Astrocyte (in vitro differentiated cells and primary cell): ENCODE measurements around the gene FAM227B. TPM values are rescaled to one million over a fixed set of nuclear protein-coding genes. Genes with fewer than 3 reads are reported as not detected.
"Not testable (repeated sequence)": the region's sequence is repeated elsewhere in the genome, so short reads cannot be mapped to it uniquely, and the experiment has no call there.

Experiments
- DNase-seq: peaks from one replicate; pipeline ENCODE4 v3.0.0-alpha.2; 2010; ENCODE audit warnings: low read depth
- FAIRE-seq: peaks from 2 replicates; lab custom pipeline; 2011; peaks lifted over from hg19 to GRCh38; lab: Jason Lieb, UNC
- H2AFZ ChIP-seq: 2 replicates; pipeline ENCODE4 v1.6.0; 2012; ENCODE audit warnings: low read depth, low read length, inconsistent platforms
- H3K27ac ChIP-seq: 2 replicates; pipeline ENCODE4 v1.5.1; 2011; ENCODE audit warnings: low read depth, low read length, inconsistent platforms
- H3K27me3 ChIP-seq: 2 replicates; pipeline ENCODE4 v1.6.0; 2011; ENCODE audit warnings: low read length, inconsistent platforms; ENCODE audit not compliant: insufficient read depth
- H3K36me3 ChIP-seq: 2 replicates; pipeline ENCODE4 v1.5.1; 2011; ENCODE audit warnings: low read length, inconsistent platforms; ENCODE audit not compliant: insufficient read depth
- H3K4me1 ChIP-seq: 2 replicates; pipeline ENCODE4 v1.5.1; 2011; ENCODE audit warnings: low read length, inconsistent platforms; ENCODE audit not compliant: insufficient read depth
- H3K4me2 ChIP-seq: 2 replicates; pipeline ENCODE4 v1.6.0; 2012; ENCODE audit warnings: low read length, inconsistent platforms
- H3K4me3 ChIP-seq: 2 replicates; pipeline ENCODE4 v1.5.1; 2011; ENCODE audit warnings: low read depth, mild to moderate bottlenecking, low read length, inconsistent platforms; ENCODE audit not compliant: insufficient read depth
- H3K79me2 ChIP-seq: 2 replicates; pipeline ENCODE4 v1.6.0; 2012; ENCODE audit warnings: mild to moderate bottlenecking, low read length, inconsistent platforms; ENCODE audit not compliant: insufficient read depth
- H3K9ac ChIP-seq: 2 replicates; pipeline ENCODE4 v1.6.0; 2012; ENCODE audit warnings: mild to moderate bottlenecking, low read length, inconsistent platforms
- H3K9me3 ChIP-seq: 2 replicates; pipeline ENCODE4 v1.5.1; 2012; ENCODE audit warnings: low read depth, mild to moderate bottlenecking, low read length, inconsistent platforms; ENCODE audit not compliant: insufficient read depth
- H4K20me1 ChIP-seq: 2 replicates; pipeline ENCODE4 v1.6.0; 2012; ENCODE audit warnings: low read length, inconsistent platforms; ENCODE audit not compliant: insufficient read depth
- H3K27ac Mint-ChIP-seq: one replicate; pipeline ENCODE4 v1.8.0; 2021; ENCODE audit warnings: mild to moderate bottlenecking, mixed read lengths; ENCODE audit not compliant: unreplicated experiment
- H3K27me3 Mint-ChIP-seq: one replicate; pipeline ENCODE4 v1.8.0; 2021; ENCODE audit warnings: low read depth, mixed read lengths; ENCODE audit not compliant: unreplicated experiment
- H3K36me3 Mint-ChIP-seq: one replicate; pipeline ENCODE4 v1.8.0; 2021; ENCODE audit warnings: low read depth, mixed read lengths; ENCODE audit not compliant: unreplicated experiment
- H3K4me1 Mint-ChIP-seq: one replicate; pipeline ENCODE4 v1.8.0; 2021; ENCODE audit warnings: low read depth, mixed read lengths; ENCODE audit not compliant: unreplicated experiment
- H3K4me3 Mint-ChIP-seq: one replicate; pipeline ENCODE4 v1.8.0; 2021; ENCODE audit warnings: mild to moderate bottlenecking, moderate library complexity, mixed read lengths; ENCODE audit not compliant: unreplicated experiment
- H3K9me3 Mint-ChIP-seq: one replicate; pipeline ENCODE4 v1.8.0; 2021; ENCODE audit warnings: mild to moderate bottlenecking, mixed read lengths; ENCODE audit not compliant: unreplicated experiment
- CTCF ChIP-seq: IDR thresholded peaks from 2 replicates; pipeline ENCODE4 v1.5.1; 2011; ENCODE audit warnings: low read depth, mild to moderate bottlenecking, inconsistent platforms, low read length, moderate library complexity; ENCODE audit not compliant: insufficient read depth
- EZH2 ChIP-seq: IDR thresholded peaks from 2 replicates; pipeline ENCODE4 v1.6.1; 2012; ENCODE audit warnings: mild to moderate bottlenecking, low read length, inconsistent platforms; ENCODE audit not compliant: insufficient read depth
- total RNA-seq: library from RNA; stranded (reverse); gene quantifications from 2 replicates; pipeline ENCODE4 v1.2.1, GENCODE V29; 2021

FAM227B gene
- total RNA-seq, 1 donor from 2014 or later, result 5.7 TPM

GRCh38 chr15:49492151-49492550 is 128.5 kb downstream of the FAM227B start:
- Histone ChIP-seq H3K9ac (no peak overlapping the region), H4K20me1 (no peaks in the 10 kb centered on the region), H3K4me2 (no peak overlapping the region), H3K36me3 (no peaks in the 10 kb centered on the region), H3K27ac (no peak overlapping the region), H3K79me2 (no peaks in the 10 kb centered on the region), H3K4me1 (no peaks in the 10 kb centered on the region), H3K27me3 (no peaks in the 10 kb centered on the region), H2AFZ (no peak overlapping the region), H3K9me3 (no peaks in the 10 kb centered on the region), H3K4me3 (no peak overlapping the region)
- no peaks in the 10 kb centered on the region for H3K9me3 Mint-ChIP-seq
- FAIRE-seq, result no peak
- no peak for DNase-seq
- no peak overlapping the region for H3K4me3 Mint-ChIP-seq
- no peak overlapping the region for H3K27ac Mint-ChIP-seq
- no peaks in the 10 kb centered on the region for H3K4me1 Mint-ChIP-seq
- TF ChIP-seq EZH2, result no peak
- no peak for TF ChIP-seq CTCF
- no peaks in the 10 kb centered on the region for H3K27me3 Mint-ChIP-seq
- H3K36me3 Mint-ChIP-seq, result no peaks in the 10 kb centered on the region

- Histone ChIP-seq H3K9ac (no peak overlapping the region), H3K79me2 (no peaks in the 10 kb centered on the region), H3K4me1 (no peaks in the 10 kb centered on the region), H3K9me3 (no peaks in the 10 kb centered on the region), H3K27me3 (no peaks in the 10 kb centered on the region), H4K20me1 (no peaks in the 10 kb centered on the region), H3K4me2 (no peak overlapping the region), H2AFZ (no peak overlapping the region), H3K4me3 (no peak overlapping the region), H3K36me3 (no peaks in the 10 kb centered on the region), H3K27ac (no peak overlapping the region)
- Mint-ChIP-seq H3K27me3 (no peaks in the 10 kb centered on the region), H3K4me1 (no peaks in the 10 kb centered on the region), H3K27ac (no peak overlapping the region), H3K9me3 (no peaks in the 10 kb centered on the region), H3K36me3 (no peaks in the 10 kb centered on the region), H3K4me3 (no peak overlapping the region)
- FAIRE-seq (no peak), DNase-seq (no peak)
- TF ChIP-seq EZH2 (no peak), CTCF (no peak)
Measured at GRCh38 chr15:49490966-49491365, 129.7 kb downstream of the FAM227B start.

GRCh38 chr15:49485401-49485800 is 135.2 kb downstream of the FAM227B start:
- not testable (repeated sequence) for H3K4me1 Mint-ChIP-seq, H3K27me3 ChIP-seq, H3K27me3 Mint-ChIP-seq, H3K9me3 ChIP-seq, H2AFZ ChIP-seq, H4K20me1 ChIP-seq, H3K36me3 ChIP-seq, H3K4me1 ChIP-seq, H3K79me2 ChIP-seq, H3K27ac Mint-ChIP-seq, H3K4me3 ChIP-seq, H3K27ac ChIP-seq, FAIRE-seq, H3K36me3 Mint-ChIP-seq, H3K4me3 Mint-ChIP-seq, H3K9me3 Mint-ChIP-seq, DNase-seq, H3K9ac ChIP-seq, H3K4me2 ChIP-seq

GRCh38 chr15:49478982-49479381 is 141.6 kb downstream of the FAM227B start:
- not testable (repeated sequence) for H3K4me2 ChIP-seq, H3K4me3 Mint-ChIP-seq, H3K9me3 Mint-ChIP-seq, H3K36me3 Mint-ChIP-seq, DNase-seq, H3K27me3 ChIP-seq, H3K79me2 ChIP-seq, H4K20me1 ChIP-seq, H3K9me3 ChIP-seq, H3K27ac ChIP-seq, H3K27ac Mint-ChIP-seq, H3K4me1 Mint-ChIP-seq, H2AFZ ChIP-seq, H3K9ac ChIP-seq, H3K4me1 ChIP-seq, H3K36me3 ChIP-seq, H3K4me3 ChIP-seq, FAIRE-seq, H3K27me3 Mint-ChIP-seq

- not testable (repeated sequence) for H3K27me3 ChIP-seq, H3K79me2 ChIP-seq, H3K4me3 Mint-ChIP-seq, H3K4me1 Mint-ChIP-seq, H4K20me1 ChIP-seq, H3K9me3 Mint-ChIP-seq, H2AFZ ChIP-seq, H3K27ac Mint-ChIP-seq, H3K27me3 Mint-ChIP-seq, DNase-seq, H3K9me3 ChIP-seq, H3K27ac ChIP-seq, H3K4me1 ChIP-seq, H3K36me3 Mint-ChIP-seq, H3K9ac ChIP-seq, H3K4me3 ChIP-seq, H3K36me3 ChIP-seq, H3K4me2 ChIP-seq, FAIRE-seq
Measured at GRCh38 chr15:49478021-49478420, 142.6 kb downstream of the FAM227B start.
